MCF 10A (cell line): ENCODE results near the gene GPC4. TPM values are rescaled to one million over a fixed set of nuclear protein-coding genes. Genes with fewer than 3 reads are reported as not detected.

Experiments used
- BruUV-seq: library from RNA; stranded (reverse); fragments of 400-500 nt; replicated peaks from 2 replicates; lab custom pipeline; 2021; lab: Mats Ljungman, UMichigan
- CTCF ChIA-PET: fragments of 300-600 bp; sonication (Branson Sonifier 250); formaldehyde crosslinking; extraction: SDS; loops from one replicate; lab custom pipeline; 2021; ENCODE audit warnings: antibody characterized with exemption, inconsistent platforms; lab: Yijun Ruan, JAX
- POLR2A ChIA-PET: fragments of 300-600, 350-650 bp; sonication (Branson Sonifier 250); formaldehyde crosslinking; extraction: SDS; loops from one replicate; lab custom pipeline; 2020; ENCODE audit warnings: antibody characterized with exemption, inconsistent platforms; lab: Yijun Ruan, JAX
- DNase-seq: peaks from one replicate; pipeline ENCODE4 v3.0.0-alpha.2; 2018; ENCODE audit not compliant: unreplicated experiment
- H3K27ac Mint-ChIP-seq: one replicate; pipeline ENCODE4 v1.8.0; 2022; ENCODE audit warnings: mild to moderate bottlenecking, low read depth, mixed read lengths; ENCODE audit not compliant: unreplicated experiment
- H3K27me3 Mint-ChIP-seq: one replicate; pipeline ENCODE4 v1.8.0; 2022; ENCODE audit warnings: mixed read lengths; ENCODE audit not compliant: insufficient read depth, unreplicated experiment
- H3K36me3 Mint-ChIP-seq: one replicate; pipeline ENCODE4 v1.8.0; 2022; ENCODE audit warnings: mild to moderate bottlenecking, moderate library complexity, mixed read lengths; ENCODE audit not compliant: insufficient read depth, unreplicated experiment
- H3K4me1 Mint-ChIP-seq: one replicate; pipeline ENCODE4 v1.8.0; 2022; ENCODE audit warnings: mixed read lengths; ENCODE audit not compliant: insufficient read depth, unreplicated experiment
- H3K4me3 Mint-ChIP-seq: one replicate; pipeline ENCODE4 v1.8.0; 2022; ENCODE audit warnings: mild to moderate bottlenecking, moderate library complexity, mixed read lengths; ENCODE audit not compliant: unreplicated experiment
- H3K9me3 Mint-ChIP-seq: one replicate; pipeline ENCODE4 v1.8.0; 2022; ENCODE audit warnings: mixed read lengths; ENCODE audit not compliant: unreplicated experiment
- intact Hi-C: fragments of 100-400 bp; cut with micrococcal nuclease; formaldehyde crosslinking; loops from 2 replicates; pipeline ENCODE4 v1.14.1; 2022
- total RNA-seq: library from RNA; stranded (reverse); gene quantifications from 2 replicates; pipeline ENCODE4 v1.2.3, GENCODE V29; 2022
- TF ChIP-seq, protein P1 (sequence below): fragments of 200-600 bp; IDR thresholded peaks from one replicate; pipeline ENCODE4 v1.8.0; 2022; ENCODE audit warnings: antibody characterized with exemption, mild to moderate bottlenecking; ENCODE audit not compliant: unreplicated experiment

The GPC4 gene
- total RNA-seq, 1 experiment from 2014 or later = 1.4 TPM

DNA sequence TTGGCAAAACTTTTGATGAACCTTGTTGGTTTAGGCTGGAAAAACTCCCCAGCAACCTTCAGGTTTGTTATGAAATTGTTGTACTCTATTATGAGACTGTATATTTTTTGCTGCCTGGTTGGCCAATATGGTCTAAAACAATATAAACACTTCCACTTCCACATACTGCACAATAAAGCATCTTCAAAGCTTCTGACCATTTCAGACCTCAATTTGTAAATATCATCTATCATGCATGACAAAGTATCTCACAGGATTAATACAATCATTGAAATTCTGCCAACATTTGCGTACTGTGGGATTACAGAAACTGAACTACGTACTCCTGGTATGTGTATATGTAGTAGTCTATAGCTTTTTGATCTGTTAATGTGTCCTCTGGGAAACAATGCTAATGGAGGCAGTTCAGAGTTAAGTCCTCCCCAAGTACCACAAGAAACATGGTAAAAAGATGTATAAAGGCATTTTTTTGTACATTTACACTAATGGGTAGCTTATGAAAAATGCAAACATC is 40.4 kb downstream of the GPC4 start:
- ChIA-PET POLR2A (no interaction called here), CTCF (no interaction called here)
- H3K9me3 Mint-ChIP-seq = no peaks in the 10 kb centered on the region
- intact Hi-C loops = no loop called here
- no peaks in the 10 kb centered on the region for H3K36me3 Mint-ChIP-seq
- no peak for DNase-seq
- TF ChIP-seq, protein P1, sequence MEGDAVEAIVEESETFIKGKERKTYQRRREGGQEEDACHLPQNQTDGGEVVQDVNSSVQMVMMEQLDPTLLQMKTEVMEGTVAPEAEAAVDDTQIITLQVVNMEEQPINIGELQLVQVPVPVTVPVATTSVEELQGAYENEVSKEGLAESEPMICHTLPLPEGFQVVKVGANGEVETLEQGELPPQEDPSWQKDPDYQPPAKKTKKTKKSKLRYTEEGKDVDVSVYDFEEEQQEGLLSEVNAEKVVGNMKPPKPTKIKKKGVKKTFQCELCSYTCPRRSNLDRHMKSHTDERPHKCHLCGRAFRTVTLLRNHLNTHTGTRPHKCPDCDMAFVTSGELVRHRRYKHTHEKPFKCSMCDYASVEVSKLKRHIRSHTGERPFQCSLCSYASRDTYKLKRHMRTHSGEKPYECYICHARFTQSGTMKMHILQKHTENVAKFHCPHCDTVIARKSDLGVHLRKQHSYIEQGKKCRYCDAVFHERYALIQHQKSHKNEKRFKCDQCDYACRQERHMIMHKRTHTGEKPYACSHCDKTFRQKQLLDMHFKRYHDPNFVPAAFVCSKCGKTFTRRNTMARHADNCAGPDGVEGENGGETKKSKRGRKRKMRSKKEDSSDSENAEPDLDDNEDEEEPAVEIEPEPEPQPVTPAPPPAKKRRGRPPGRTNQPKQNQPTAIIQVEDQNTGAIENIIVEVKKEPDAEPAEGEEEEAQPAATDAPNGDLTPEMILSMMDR = no peak
- no TSS peak for BruUV-seq
- H3K27me3 Mint-ChIP-seq = peaks cover 42% of the 10 kb centered on the region
- no peak overlapping the region for H3K27ac Mint-ChIP-seq
- no peak overlapping the region for H3K4me3 Mint-ChIP-seq
- no peaks in the 10 kb centered on the region for H3K4me1 Mint-ChIP-seq

DNA sequence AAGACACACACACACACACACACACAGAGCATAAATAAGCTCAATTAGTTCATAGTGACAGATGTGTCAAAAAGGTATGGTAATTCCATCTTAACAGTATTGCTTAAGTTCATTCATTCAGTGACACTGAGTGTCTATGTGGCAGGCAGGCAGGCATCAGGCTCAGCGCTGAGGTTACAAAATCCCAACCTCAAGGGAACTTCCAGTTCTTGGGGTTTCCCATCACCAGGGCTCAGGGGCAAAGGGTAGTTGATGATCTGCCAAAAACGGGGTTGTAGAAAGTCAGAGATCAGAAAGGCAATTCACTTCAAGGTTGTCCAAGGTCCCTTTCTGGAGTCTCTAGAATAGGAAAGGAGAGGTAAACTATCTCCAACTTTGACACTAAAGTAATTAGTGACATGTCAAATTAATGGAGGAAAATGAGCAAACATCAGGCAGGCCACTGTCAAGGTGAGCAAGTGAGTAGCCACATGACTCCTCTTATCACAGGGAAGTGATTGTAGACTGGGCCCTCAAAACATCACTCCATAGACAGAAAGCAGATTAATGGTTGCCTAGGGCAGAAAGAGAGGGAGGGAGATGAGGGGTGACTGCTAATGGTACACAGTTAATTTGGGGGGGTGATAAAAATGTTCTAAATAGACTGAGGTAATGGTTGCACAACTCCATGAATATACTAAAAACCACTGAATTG is 41.8 kb downstream of the GPC4 start:
- ChIA-PET CTCF (no interaction called here), POLR2A (no interaction called here)
- Mint-ChIP-seq H3K27ac (no peak overlapping the region), H3K36me3 (no peaks in the 10 kb centered on the region), H3K9me3 (no peaks in the 10 kb centered on the region), H3K27me3 (peaks cover 38% of the 10 kb centered on the region), H3K4me3 (no peak overlapping the region), H3K4me1 (no peaks in the 10 kb centered on the region)
- no TSS peak for BruUV-seq
- intact Hi-C loops = no loop called here
- TF ChIP-seq, protein P1 = no peak
- no peak for DNase-seq

DNA sequence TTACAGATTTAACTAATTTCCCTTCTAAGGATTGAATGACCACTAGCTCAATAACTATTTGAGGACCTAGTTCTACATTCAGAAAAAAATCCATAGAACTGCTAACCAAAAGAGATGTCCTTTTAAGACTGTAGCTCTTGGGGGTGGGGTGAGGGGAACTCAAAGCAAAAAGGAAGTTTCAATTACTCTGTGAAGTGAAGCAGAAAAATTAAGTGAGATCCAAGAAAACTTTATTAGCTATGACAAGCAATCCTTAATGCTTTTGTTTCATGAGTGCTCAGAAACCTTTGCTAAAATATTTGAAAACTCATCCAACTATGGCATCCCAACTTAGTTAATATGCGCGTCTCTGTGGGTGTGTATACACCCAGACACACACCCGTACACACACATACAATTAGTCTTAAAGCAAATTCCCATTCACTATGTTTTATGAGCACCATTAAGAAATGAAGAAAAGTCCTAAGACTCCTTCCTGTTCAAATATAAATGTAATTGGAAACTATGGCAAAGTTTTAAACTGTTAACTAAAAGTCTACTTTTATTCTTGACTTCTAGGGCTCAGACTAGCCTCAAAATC is 44.5 kb downstream of the GPC4 start:
- H3K4me1 Mint-ChIP-seq = no peaks in the 10 kb centered on the region
- peaks cover 52% of the 10 kb centered on the region for H3K27me3 Mint-ChIP-seq

DNA sequence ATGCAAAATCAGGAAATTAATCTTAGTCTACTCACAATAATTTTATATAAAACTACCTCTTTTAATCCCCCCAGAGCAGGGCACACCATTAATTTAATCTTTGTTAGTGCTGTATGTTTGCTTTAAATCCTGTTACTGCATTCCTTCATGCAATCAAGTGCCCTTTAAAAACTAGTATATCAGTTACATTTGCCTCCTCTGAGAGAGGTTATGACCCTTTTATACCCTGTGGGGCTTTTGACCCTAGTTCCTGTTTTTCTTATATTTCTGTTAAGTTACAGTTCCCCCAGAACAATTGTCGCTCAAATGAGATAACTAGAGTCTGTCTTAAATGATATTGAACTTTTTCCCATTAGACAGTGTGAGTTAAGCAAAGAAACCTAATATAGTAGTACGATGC is 46.2 kb downstream of the GPC4 start:
- ChIA-PET CTCF (no interaction called here), POLR2A (no interaction called here)
- TF ChIP-seq, protein P1 = no peak
- DNase-seq = no peak
- no peaks in the 10 kb centered on the region for H3K4me1 Mint-ChIP-seq
- H3K27ac Mint-ChIP-seq = no peak overlapping the region
- no peak overlapping the region for H3K4me3 Mint-ChIP-seq
- BruUV-seq = no TSS peak
- no peaks in the 10 kb centered on the region for H3K9me3 Mint-ChIP-seq
- H3K36me3 Mint-ChIP-seq = no peaks in the 10 kb centered on the region
- intact Hi-C loops = no loop called here
- peaks cover 55% of the 10 kb centered on the region for H3K27me3 Mint-ChIP-seq

More for the DNA sequence above, 44.5 kb downstream of the GPC4 start:
- ChIA-PET CTCF (no interaction called here), POLR2A (no interaction called here)
- Mint-ChIP-seq H3K27ac (no peak overlapping the region), H3K4me3 (no peak overlapping the region), H3K9me3 (no peaks in the 10 kb centered on the region), H3K36me3 (no peaks in the 10 kb centered on the region)
- no TSS peak for BruUV-seq
- TF ChIP-seq, protein P1 = no peak
- intact Hi-C loops = no loop called here
- DNase-seq = no peak
